ENCODE results near the gene SYNE1.
A peak's percentile ranks its signal among the peaks of the same experiment; 100 is the strongest.

The SYNE1 gene

GRCh38 chr6:152378169-152378568 lies 259.0 kb downstream of the SYNE1 start:
- Histone ChIP-seq H3K9ac (ENCODE audit: low read length in 2 of 2) (peak overlapping the region; percentile 52 to 58), H3K27me3 (ENCODE audit: control insufficient read depth in 1 of 2, insufficient read depth in 2 of 2, low read length in 2 of 2) (no peaks in the 10 kb centered on the region), H3K9me3 (ENCODE audit: control insufficient read depth in 2 of 2, low read length in 2 of 2) (no peaks in the 10 kb centered on the region), H3K36me3 (ENCODE audit: control insufficient read depth in 2 of 2, insufficient read depth in 2 of 2, low read length in 2 of 2) (peaks cover 9 to 16% of the 10 kb centered on the region in 2 donors), H3K4me3 (ENCODE audit: low read length in 2 of 2) (peak overlapping the region; percentile 50 to 66), H3K4me1 (ENCODE audit: control insufficient read depth, insufficient read depth, low read length) (peaks cover 12% of the 10 kb centered on the region), H3K27ac (ENCODE audit: low read length) (peak overlapping the region; percentile 68)

GRCh38 chr6:152375197-152375596 lies 262.0 kb downstream of the SYNE1 start:
- H3K4me1 ChIP-seq (ENCODE audit: control insufficient read depth, insufficient read depth, low read length): peaks cover 10% of the 10 kb centered on the region
- H3K9me3 ChIP-seq (ENCODE audit: control insufficient read depth in 2 of 2, low read length in 2 of 2): no peaks in the 10 kb centered on the region
- H3K36me3 ChIP-seq (ENCODE audit: control insufficient read depth in 2 of 2, insufficient read depth in 2 of 2, low read length in 2 of 2): peaks cover 20 to 27% of the 10 kb centered on the region in 2 donors
- H3K9ac ChIP-seq (ENCODE audit: low read length in 2 of 2): no peak overlapping the region
- no peak overlapping the region for H3K27ac ChIP-seq (ENCODE audit: low read length)
- H3K4me3 ChIP-seq (ENCODE audit: low read length in 2 of 2): no peak overlapping the region
- no peaks in the 10 kb centered on the region for H3K27me3 ChIP-seq (ENCODE audit: control insufficient read depth in 1 of 2, insufficient read depth in 2 of 2, low read length in 2 of 2)

GRCh38 chr6:152372945-152373344 lies 264.2 kb downstream of the SYNE1 start:
- Histone ChIP-seq H3K9me3 (ENCODE audit: control insufficient read depth in 2 of 2, low read length in 2 of 2) (no peaks in the 10 kb centered on the region), H3K4me1 (ENCODE audit: control insufficient read depth, insufficient read depth, low read length) (peaks cover 5% of the 10 kb centered on the region), H3K36me3 (ENCODE audit: control insufficient read depth in 2 of 2, insufficient read depth in 2 of 2, low read length in 2 of 2) (peaks cover 29 to 36% of the 10 kb centered on the region in 2 donors), H3K4me3 (ENCODE audit: low read length in 2 of 2) (no peak overlapping the region), H3K27me3 (ENCODE audit: control insufficient read depth in 1 of 2, insufficient read depth in 2 of 2, low read length in 2 of 2) (no peaks in the 10 kb centered on the region), H3K9ac (ENCODE audit: low read length in 2 of 2) (no peak overlapping the region), H3K27ac (ENCODE audit: low read length) (no peak overlapping the region)

GRCh38 chr6:152371775-152372174 lies 265.4 kb downstream of the SYNE1 start:
- peaks cover 3% of the 10 kb centered on the region for H3K4me1 ChIP-seq (ENCODE audit: control insufficient read depth, insufficient read depth, low read length)
- H3K36me3 ChIP-seq (ENCODE audit: control insufficient read depth in 2 of 2, insufficient read depth in 2 of 2, low read length in 2 of 2): peaks cover 36 to 41% of the 10 kb centered on the region in 2 donors

GRCh38 chr6:152368751-152369624 lies 268.2 kb downstream of the SYNE1 start:
- Histone ChIP-seq H3K27me3 (ENCODE audit: control insufficient read depth in 1 of 2, insufficient read depth in 2 of 2, low read length in 2 of 2) (no peaks in the 10 kb centered on the region), H3K36me3 (ENCODE audit: control insufficient read depth in 2 of 2, insufficient read depth in 2 of 2, low read length in 2 of 2) (peaks cover 32 to 57% of the 10 kb centered on the region in 2 donors), H3K9ac (ENCODE audit: low read length in 2 of 2) (peak overlapping the region in 1 of 2 donors; percentile 21), H3K9me3 (ENCODE audit: control insufficient read depth in 2 of 2, low read length in 2 of 2) (no peaks in the 10 kb centered on the region), H3K4me3 (ENCODE audit: low read length in 2 of 2) (peak overlapping the region in 1 of 2 donors; percentile 29), H3K4me1 (ENCODE audit: control insufficient read depth, insufficient read depth, low read length) (peaks cover 3% of the 10 kb centered on the region), H3K27ac (ENCODE audit: low read length) (peak overlapping the region; percentile 37)

More at GRCh38 chr6:152371775-152372174, 265.4 kb downstream of the SYNE1 start:
- Histone ChIP-seq H3K27me3 (ENCODE audit: control insufficient read depth in 1 of 2, insufficient read depth in 2 of 2, low read length in 2 of 2) (no peaks in the 10 kb centered on the region), H3K27ac (ENCODE audit: low read length) (no peak overlapping the region), H3K4me3 (ENCODE audit: low read length in 2 of 2) (no peak overlapping the region), H3K9ac (ENCODE audit: low read length in 2 of 2) (no peak overlapping the region), H3K9me3 (ENCODE audit: control insufficient read depth in 2 of 2, low read length in 2 of 2) (no peaks in the 10 kb centered on the region)

GRCh38 chr6:152364866-152365265 lies 272.3 kb downstream of the SYNE1 start:
- Histone ChIP-seq H3K27me3 (ENCODE audit: control insufficient read depth in 1 of 2, insufficient read depth in 2 of 2, low read length in 2 of 2) (no peaks in the 10 kb centered on the region), H3K4me1 (ENCODE audit: control insufficient read depth, insufficient read depth, low read length) (peaks cover 3% of the 10 kb centered on the region), H3K4me3 (ENCODE audit: low read length in 2 of 2) (no peak overlapping the region), H3K9ac (ENCODE audit: low read length in 2 of 2) (no peak overlapping the region), H3K27ac (ENCODE audit: low read length) (no peak overlapping the region), H3K9me3 (ENCODE audit: control insufficient read depth in 2 of 2, low read length in 2 of 2) (no peaks in the 10 kb centered on the region), H3K36me3 (ENCODE audit: control insufficient read depth in 2 of 2, insufficient read depth in 2 of 2, low read length in 2 of 2) (peaks cover 49 to 68% of the 10 kb centered on the region in 2 donors)

GRCh38 chr6:152360034-152360433 lies 277.1 kb downstream of the SYNE1 start:
- no peaks in the 10 kb centered on the region for H3K9me3 ChIP-seq (ENCODE audit: control insufficient read depth in 2 of 2, low read length in 2 of 2)
- no peaks in the 10 kb centered on the region for H3K4me1 ChIP-seq (ENCODE audit: control insufficient read depth, insufficient read depth, low read length)
- H3K36me3 ChIP-seq (ENCODE audit: control insufficient read depth in 2 of 2, insufficient read depth in 2 of 2, low read length in 2 of 2): peaks cover 58 to 62% of the 10 kb centered on the region in 2 donors
- H3K27ac ChIP-seq (ENCODE audit: low read length): no peak overlapping the region
- H3K9ac ChIP-seq (ENCODE audit: low read length in 2 of 2): no peak overlapping the region
- H3K27me3 ChIP-seq (ENCODE audit: control insufficient read depth in 1 of 2, insufficient read depth in 2 of 2, low read length in 2 of 2): no peaks in the 10 kb centered on the region
- no peak overlapping the region for H3K4me3 ChIP-seq (ENCODE audit: low read length in 2 of 2)

GRCh38 chr6:152356662-152357061 lies 280.5 kb downstream of the SYNE1 start:
- Histone ChIP-seq H3K27me3 (ENCODE audit: control insufficient read depth in 1 of 2, insufficient read depth in 2 of 2, low read length in 2 of 2) (no peaks in the 10 kb centered on the region), H3K27ac (ENCODE audit: low read length) (no peak overlapping the region), H3K9me3 (ENCODE audit: control insufficient read depth in 2 of 2, low read length in 2 of 2) (no peaks in the 10 kb centered on the region), H3K9ac (ENCODE audit: low read length in 2 of 2) (no peak overlapping the region), H3K4me1 (ENCODE audit: control insufficient read depth, insufficient read depth, low read length) (no peaks in the 10 kb centered on the region), H3K36me3 (ENCODE audit: control insufficient read depth in 2 of 2, insufficient read depth in 2 of 2, low read length in 2 of 2) (peaks cover 59 to 72% of the 10 kb centered on the region in 2 donors), H3K4me3 (ENCODE audit: low read length in 2 of 2) (no peak overlapping the region)

GRCh38 chr6:152356016-152356415 lies 281.1 kb downstream of the SYNE1 start:
- no peaks in the 10 kb centered on the region for H3K4me1 ChIP-seq (ENCODE audit: control insufficient read depth, insufficient read depth, low read length)
- no peaks in the 10 kb centered on the region for H3K9me3 ChIP-seq (ENCODE audit: control insufficient read depth in 2 of 2, low read length in 2 of 2)
- H3K36me3 ChIP-seq (ENCODE audit: control insufficient read depth in 2 of 2, insufficient read depth in 2 of 2, low read length in 2 of 2): peaks cover 56 to 69% of the 10 kb centered on the region in 2 donors
- H3K27me3 ChIP-seq (ENCODE audit: control insufficient read depth in 1 of 2, insufficient read depth in 2 of 2, low read length in 2 of 2): no peaks in the 10 kb centered on the region
- no peak overlapping the region for H3K9ac ChIP-seq (ENCODE audit: low read length in 2 of 2)
- H3K27ac ChIP-seq (ENCODE audit: low read length): no peak overlapping the region
- no peak overlapping the region for H3K4me3 ChIP-seq (ENCODE audit: low read length in 2 of 2)

GRCh38 chr6:152355166-152355565 lies 282.0 kb downstream of the SYNE1 start:
- no peak overlapping the region for H3K9ac ChIP-seq (ENCODE audit: low read length in 2 of 2)
- H3K27ac ChIP-seq (ENCODE audit: low read length): no peak overlapping the region
- H3K4me3 ChIP-seq (ENCODE audit: low read length in 2 of 2): no peak overlapping the region
- no peaks in the 10 kb centered on the region for H3K27me3 ChIP-seq (ENCODE audit: control insufficient read depth in 1 of 2, insufficient read depth in 2 of 2, low read length in 2 of 2)
- no peaks in the 10 kb centered on the region for H3K4me1 ChIP-seq (ENCODE audit: control insufficient read depth, insufficient read depth, low read length)
- H3K36me3 ChIP-seq (ENCODE audit: control insufficient read depth in 2 of 2, insufficient read depth in 2 of 2, low read length in 2 of 2): peaks cover 53 to 66% of the 10 kb centered on the region in 2 donors
- H3K9me3 ChIP-seq (ENCODE audit: control insufficient read depth in 2 of 2, low read length in 2 of 2): no peaks in the 10 kb centered on the region

- no peak overlapping the region for H3K4me3 ChIP-seq (ENCODE audit: low read length in 2 of 2)
- H3K27me3 ChIP-seq (ENCODE audit: control insufficient read depth in 1 of 2, insufficient read depth in 2 of 2, low read length in 2 of 2): no peaks in the 10 kb centered on the region
- peaks cover 57 to 65% of the 10 kb centered on the region in 2 donors for H3K36me3 ChIP-seq (ENCODE audit: control insufficient read depth in 2 of 2, insufficient read depth in 2 of 2, low read length in 2 of 2)
- no peak overlapping the region for H3K27ac ChIP-seq (ENCODE audit: low read length)
- no peaks in the 10 kb centered on the region for H3K9me3 ChIP-seq (ENCODE audit: control insufficient read depth in 2 of 2, low read length in 2 of 2)
- no peaks in the 10 kb centered on the region for H3K4me1 ChIP-seq (ENCODE audit: control insufficient read depth, insufficient read depth, low read length)
- no peak overlapping the region for H3K9ac ChIP-seq (ENCODE audit: low read length in 2 of 2)
Measured at GRCh38 chr6:152353440-152353839, 283.7 kb downstream of the SYNE1 start.

Measured in stomach smooth muscle (tissue), 2 donors.